GM23248 (cell line): Measurements from ENCODE around the gene NFATC2. TPM values are rescaled to one million over a fixed set of nuclear protein-coding genes. Genes with fewer than 3 reads are reported as not detected.

Experiments
- DNase-seq: peaks from one replicate; pipeline ENCODE4 v3.0.0-alpha.2; 2015
- H2AFZ ChIP-seq: fragments of 200-600 bp; sonication (generic); 2 replicates; pipeline ENCODE4 v1.6.1; 2016; ENCODE audit warnings: antibody characterized with exemption
- H3F3A ChIP-seq: fragments of 200-600 bp; sonication (generic); 2 replicates; pipeline ENCODE4 v1.6.1; 2016; ENCODE audit warnings: mild to moderate bottlenecking, antibody characterized with exemption, mixed run types; ENCODE audit not compliant: insufficient read depth
- H3K27ac ChIP-seq: fragments of 200-600 bp; sonication (generic); 2 replicates; pipeline ENCODE4 v1.5.1; 2016; ENCODE audit warnings: mild to moderate bottlenecking
- H3K27me3 ChIP-seq: fragments of 200-600 bp; sonication (generic); replicated peaks from 2 replicates; pipeline ENCODE4 v1.6.1; 2016; ENCODE audit warnings: mild to moderate bottlenecking; ENCODE audit not compliant: insufficient read depth
- H3K36me3 ChIP-seq: fragments of 200-600 bp; sonication (generic); 2 replicates; pipeline ENCODE4 v1.6.1; 2016; ENCODE audit warnings: low read depth, mild to moderate bottlenecking
- H3K4me1 ChIP-seq: fragments of 200-600 bp; sonication (generic); 2 replicates; pipeline ENCODE4 v1.6.1; 2016; ENCODE audit warnings: mild to moderate bottlenecking; ENCODE audit not compliant: insufficient read depth
- H3K4me2 ChIP-seq: fragments of 200-600 bp; sonication (generic); one replicate; pipeline ENCODE4 v1.6.1; 2016; ENCODE audit warnings: mild to moderate bottlenecking; ENCODE audit not compliant: unreplicated experiment
- H3K4me3 ChIP-seq: fragments of 200-600 bp; sonication (generic); 2 replicates; pipeline ENCODE4 v1.5.1; 2016; ENCODE audit warnings: mild to moderate bottlenecking
- H3K79me2 ChIP-seq: fragments of 200-600 bp; sonication (generic); 2 replicates; pipeline ENCODE4 v1.6.1; 2016; ENCODE audit warnings: mild to moderate bottlenecking; ENCODE audit not compliant: insufficient read depth
- H3K9ac ChIP-seq: fragments of 200-600 bp; sonication (generic); 2 replicates; pipeline ENCODE4 v1.6.1; 2016; ENCODE audit warnings: mild to moderate bottlenecking
- H3K9me2 ChIP-seq: fragments of 200-600 bp; sonication (generic); 2 replicates; pipeline ENCODE4 v1.6.1; 2016; ENCODE audit warnings: mixed run types, mild to moderate bottlenecking, moderate library complexity; ENCODE audit not compliant: insufficient read depth
- H3K9me3 ChIP-seq: fragments of 200-600 bp; sonication (generic); one replicate; pipeline ENCODE4 v1.6.1; 2017; ENCODE audit warnings: low read depth
- H4K20me1 ChIP-seq: fragments of 200-600 bp; sonication (generic); 2 replicates; pipeline ENCODE4 v1.6.0; 2016; ENCODE audit not compliant: insufficient read depth
- EZH2 ChIP-seq: fragments of 200-600 bp; sonication (generic); IDR thresholded peaks from 2 replicates; pipeline ENCODE4 v1.6.1; 2018; ENCODE audit warnings: antibody characterized with exemption, mild to moderate bottlenecking; ENCODE audit not compliant: insufficient read depth, poor library complexity, severe bottlenecking
- EZH2phosphoT487 ChIP-seq: fragments of 200-600 bp; sonication (generic); IDR thresholded peaks from 2 replicates; pipeline ENCODE4 v1.6.1; 2018; ENCODE audit warnings: antibody characterized with exemption, moderate library complexity, mild to moderate bottlenecking, low read depth; ENCODE audit not compliant: insufficient read depth
- WGBS, 2 experiments: methylation state at CpG; one replicate each; pipeline ENCODE4 v1.1.6; 2015 to 2017; ENCODE audit warnings: low lambda C conversion rate in 2 of 2, low coverage in 1 of 2; ENCODE audit errors: missing lambda C conversion rate in 2 of 2; 5-methylcytosine and 5-hydroxymethylcytosine counted together
- in situ Hi-C: fragments of 300-500 bp; cut with MboI; formaldehyde crosslinking; loops from 2 replicates; pipeline ENCODE4 v1.15.0; 2020
- polyA plus RNA-seq: library from polyadenylated mRNA; unstranded; fragments of >200 nt; fragmentation: Nextera tagmentation; extraction: Ambion mirVana; gene quantifications from 2 replicates; pipeline ENCODE4 v1.2.1, GENCODE V29; 2016
- total RNA-seq: library from RNA; depleted of rRNA; stranded (reverse); fragments of >200 nt; shearing (Covaris generic); gene quantifications from 2 replicates; pipeline ENCODE4 v1.2.3, GENCODE V29; 2014

The NFATC2 gene
- total and polyA plus RNA-seq, 2 experiments from 2014 or later: 0.11 to 0.14 TPM

GRCh38 chr20:51417250-51418136 lies 125.0 kb downstream of the NFATC2 start:
- Histone ChIP-seq H3K27me3 (no peaks in the 10 kb centered on the region), H2AFZ (no peak overlapping the region), H4K20me1 (no peaks in the 10 kb centered on the region), H3K27ac (no peak overlapping the region), H3K9me3 (no peaks in the 10 kb centered on the region), H3K4me3 (no peak overlapping the region), H3K9me2 (no peaks in the 10 kb centered on the region), H3K4me2 (no peak overlapping the region), H3K36me3 (no peaks in the 10 kb centered on the region), H3K79me2 (no peaks in the 10 kb centered on the region), H3K9ac (no peak overlapping the region), H3F3A (no peaks in the 10 kb centered on the region), H3K4me1 (peaks cover 2% of the 10 kb centered on the region)
- 90 to 94% methylated on average over 21 of the region's 21 CpGs for WGBS, 2 experiments
- in situ Hi-C loops: no loop called here
- no peak for DNase-seq
- no peak for TF ChIP-seq EZH2
- TF ChIP-seq EZH2phosphoT487: no peak

- Histone ChIP-seq H3K4me3 (no peak overlapping the region), H3K36me3 (no peaks in the 10 kb centered on the region), H3K9me3 (no peaks in the 10 kb centered on the region), H3K79me2 (no peaks in the 10 kb centered on the region), H3K27ac (no peak overlapping the region), H3K9ac (no peak overlapping the region), H3K4me2 (no peak overlapping the region), H2AFZ (no peak overlapping the region), H3K4me1 (peaks cover 8% of the 10 kb centered on the region), H4K20me1 (no peaks in the 10 kb centered on the region), H3K9me2 (no peaks in the 10 kb centered on the region), H3K27me3 (no peaks in the 10 kb centered on the region), H3F3A (no peaks in the 10 kb centered on the region)
- DNase-seq: no peak
- in situ Hi-C loops: no loop called here
- 84 to 86% methylated on average over 6 of the region's 6 CpGs for WGBS, 2 experiments
- no peak for TF ChIP-seq EZH2phosphoT487
- no peak for TF ChIP-seq EZH2
These were observed 125.8 kb downstream of the NFATC2 start for GRCh38 chr20:51416532-51417249.

- in situ Hi-C loops: no loop called here
- H3K9me3 ChIP-seq: no peaks in the 10 kb centered on the region
- no peak overlapping the region for H3K4me3 ChIP-seq
- H3K27ac ChIP-seq: no peak overlapping the region
- no peaks in the 10 kb centered on the region for H3K9me2 ChIP-seq
- no peaks in the 10 kb centered on the region for H3K36me3 ChIP-seq
- 81 to 84% methylated on average over 5 of the region's 5 CpGs for WGBS, 2 experiments
- TF ChIP-seq EZH2phosphoT487 (no peak), EZH2 (no peak)
- no peak overlapping the region for H2AFZ ChIP-seq
- no peak for DNase-seq
- H4K20me1 ChIP-seq: no peaks in the 10 kb centered on the region
- H3K9ac ChIP-seq: no peak overlapping the region
- H3K27me3 ChIP-seq: no peaks in the 10 kb centered on the region
- no peaks in the 10 kb centered on the region for H3F3A ChIP-seq
- H3K4me1 ChIP-seq: peaks cover 8% of the 10 kb centered on the region
- no peak overlapping the region for H3K4me2 ChIP-seq
- H3K79me2 ChIP-seq: no peaks in the 10 kb centered on the region
These were observed 128.7 kb downstream of the NFATC2 start for GRCh38 chr20:51413857-51414256.

- no peaks in the 10 kb centered on the region for H3K9me2 ChIP-seq
- no peak overlapping the region for H3K27ac ChIP-seq
- TF ChIP-seq EZH2phosphoT487: no peak
- TF ChIP-seq EZH2: no peak
- in situ Hi-C loops: no loop called here
- H3K4me2 ChIP-seq: no peak overlapping the region
- no peaks in the 10 kb centered on the region for H3K27me3 ChIP-seq
- H3K79me2 ChIP-seq: no peaks in the 10 kb centered on the region
- peaks cover 8% of the 10 kb centered on the region for H3K4me1 ChIP-seq
- no peaks in the 10 kb centered on the region for H3K9me3 ChIP-seq
- 11 to 23% methylated on average over 8 to 14 of the region's 15 CpGs for WGBS, 2 experiments
- peak; percentile 65 for DNase-seq
- H3K9ac ChIP-seq: no peak overlapping the region
- H3K36me3 ChIP-seq: no peaks in the 10 kb centered on the region
- no peaks in the 10 kb centered on the region for H4K20me1 ChIP-seq
- H2AFZ ChIP-seq: no peak overlapping the region
- H3F3A ChIP-seq: no peaks in the 10 kb centered on the region
- no peak overlapping the region for H3K4me3 ChIP-seq
These were observed 129.5 kb downstream of the NFATC2 start for GRCh38 chr20:51412951-51413481.
